NCI-H774 (cell line): ENCODE data around the gene TWNK.
A peak's percentile ranks its signal among the peaks of the same experiment; 100 is the strongest.

ENCODE experiments used
- DNase-seq: peaks from one replicate; lab custom pipeline; 2025; lab: John Stamatoyannopoulos, UW

The TWNK gene

DNA sequence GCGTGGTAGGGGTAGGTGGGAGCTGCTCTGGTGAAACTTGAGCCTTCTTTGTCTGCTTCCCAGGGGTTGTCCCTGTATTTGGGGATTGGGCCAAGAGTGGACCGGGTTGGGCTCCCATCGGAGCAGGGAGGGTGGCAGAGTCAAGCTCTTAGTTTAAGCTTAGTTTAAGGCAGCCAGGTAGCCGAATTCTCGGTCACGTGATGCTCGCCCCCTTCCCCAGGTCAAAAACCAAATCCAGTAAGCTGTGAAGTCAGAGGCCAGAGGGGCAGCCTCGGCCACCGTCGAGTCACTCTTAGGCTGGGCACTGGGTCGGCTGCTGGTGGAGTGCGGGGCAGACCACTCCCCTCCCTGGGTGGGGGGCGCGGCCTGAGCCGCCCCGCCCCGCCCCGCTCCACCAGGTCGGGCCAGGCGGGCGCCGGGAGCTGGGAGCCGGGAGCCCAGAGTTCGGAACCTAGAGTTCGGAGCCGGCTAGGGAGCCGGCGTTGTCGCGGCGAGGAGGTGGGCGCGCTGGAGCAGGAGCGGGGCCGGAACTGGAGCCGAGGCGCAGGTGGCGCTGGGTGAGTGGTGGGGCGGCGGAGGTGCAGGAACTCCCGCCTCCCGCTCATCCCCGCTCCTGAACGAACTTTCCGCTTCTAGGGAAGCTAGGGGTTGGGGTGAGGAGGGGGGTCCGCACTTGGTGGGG, 9.5 kb downstream of the TWNK start:
- peak; percentile 4 for DNase-seq

GRCh38 chr10:100997360-100998182, 10.2 kb downstream of the TWNK start:
- DNase-seq, result peak; percentile 23

DNA sequence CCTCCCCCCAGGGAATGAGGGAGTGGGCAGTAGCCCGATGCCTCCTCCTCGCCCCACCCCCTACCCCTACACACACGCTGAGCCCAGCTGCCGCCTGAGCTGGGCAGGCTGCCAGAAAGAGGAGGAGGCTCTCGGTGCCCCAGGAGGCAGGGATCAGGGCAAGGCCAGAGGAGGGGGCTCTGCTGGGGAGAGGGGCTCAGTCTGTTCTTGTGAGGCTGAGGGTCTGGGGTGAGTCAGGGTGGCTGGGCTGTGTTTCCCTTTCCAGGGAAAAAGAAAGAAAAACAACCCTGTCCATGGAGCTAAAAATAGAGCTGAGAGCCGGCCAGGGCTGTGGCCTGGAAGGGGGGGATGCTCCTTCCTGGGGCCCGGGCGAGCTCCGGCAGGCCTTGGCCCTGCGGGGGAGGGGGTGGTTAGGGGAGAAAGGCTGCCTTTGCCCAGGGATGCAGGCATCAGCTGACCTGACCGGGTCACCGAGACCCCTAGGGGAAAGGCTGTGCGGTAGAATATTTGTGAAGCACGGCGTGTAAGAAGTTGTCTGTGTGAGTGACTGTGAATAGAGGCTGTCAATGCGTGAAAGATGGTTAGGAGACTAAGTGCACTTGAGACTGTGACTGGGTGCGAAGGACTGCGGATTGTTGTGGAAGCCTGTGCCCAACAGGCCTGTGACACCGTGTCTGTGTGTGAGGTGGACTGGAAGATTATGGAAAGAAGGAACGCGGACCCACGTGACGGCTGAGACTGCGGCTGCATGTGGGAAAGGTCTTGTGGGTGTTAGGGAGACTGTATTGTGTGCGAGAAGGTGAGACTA, 11.0 kb downstream of the TWNK start:
- DNase-seq, result peak; percentile 52

GRCh38 chr10:100998991-100999741, 11.8 kb downstream of the TWNK start:
- peak; percentile 12 for DNase-seq

GRCh38 chr10:100999742-101000126, 12.4 kb downstream of the TWNK start, which contains the start of gene LZTS2:
LZTS2 (plus strand) TSS chr10:100999808; CDS start chr10:101002539, 2,731 bp downstream.
- DNase-seq, result no peak

- DNase-seq, result no peak
These were observed 13.0 kb downstream of the TWNK start for GRCh38 chr10:101000127-101000914.

DNA sequence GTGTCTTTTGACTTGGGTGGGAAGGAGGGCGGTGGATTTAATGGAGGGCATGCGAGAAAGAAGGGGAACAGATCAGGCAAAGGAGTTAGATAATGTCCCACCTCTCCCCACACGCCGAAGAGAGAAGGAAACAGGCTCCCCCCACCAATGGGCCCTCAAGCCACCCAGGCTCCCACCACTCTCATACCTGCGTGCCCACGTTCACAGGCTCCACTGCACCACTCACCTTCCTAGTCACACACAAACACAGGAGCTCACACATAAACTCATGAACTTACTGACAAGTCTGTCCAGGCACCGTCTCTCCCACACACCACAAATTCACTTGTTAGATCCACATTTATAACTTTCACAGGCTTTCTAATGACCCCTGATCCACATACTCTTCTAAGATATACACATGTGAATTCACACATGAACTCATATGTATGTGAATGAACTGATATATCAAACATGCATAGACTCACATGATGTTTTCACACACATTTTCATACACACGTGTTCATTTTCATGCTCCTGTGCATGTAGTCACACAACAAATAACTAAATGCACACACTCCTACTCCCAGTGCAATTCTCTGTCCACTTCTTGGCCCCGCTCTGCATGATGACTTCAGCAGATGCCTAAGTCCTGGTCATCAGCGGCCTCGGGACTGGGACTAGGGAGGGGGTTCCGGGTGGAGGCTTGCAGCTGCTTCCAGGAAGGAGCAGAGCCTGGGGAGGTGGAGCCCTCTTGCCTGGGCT, 13.7 kb downstream of the TWNK start:
- no peak for DNase-seq

GRCh38 chr10:101001659-101002035, 14.3 kb downstream of the TWNK start:
- DNase-seq, result no peak

DNA sequence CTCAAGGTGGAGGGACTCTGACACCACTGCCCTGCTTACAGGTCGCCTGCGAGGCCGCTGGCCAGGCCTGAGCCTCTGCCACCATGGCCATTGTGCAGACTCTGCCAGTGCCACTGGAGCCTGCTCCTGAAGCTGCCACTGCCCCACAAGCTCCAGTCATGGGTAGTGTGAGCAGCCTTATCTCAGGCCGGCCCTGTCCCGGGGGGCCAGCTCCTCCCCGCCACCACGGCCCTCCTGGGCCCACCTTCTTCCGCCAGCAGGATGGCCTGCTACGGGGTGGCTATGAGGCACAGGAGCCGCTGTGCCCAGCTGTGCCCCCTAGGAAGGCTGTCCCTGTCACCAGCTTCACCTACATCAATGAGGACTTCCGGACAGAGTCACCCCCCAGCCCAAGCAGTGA, 15.1 kb downstream of the TWNK start:
- DNase-seq, result no peak

DNA sequence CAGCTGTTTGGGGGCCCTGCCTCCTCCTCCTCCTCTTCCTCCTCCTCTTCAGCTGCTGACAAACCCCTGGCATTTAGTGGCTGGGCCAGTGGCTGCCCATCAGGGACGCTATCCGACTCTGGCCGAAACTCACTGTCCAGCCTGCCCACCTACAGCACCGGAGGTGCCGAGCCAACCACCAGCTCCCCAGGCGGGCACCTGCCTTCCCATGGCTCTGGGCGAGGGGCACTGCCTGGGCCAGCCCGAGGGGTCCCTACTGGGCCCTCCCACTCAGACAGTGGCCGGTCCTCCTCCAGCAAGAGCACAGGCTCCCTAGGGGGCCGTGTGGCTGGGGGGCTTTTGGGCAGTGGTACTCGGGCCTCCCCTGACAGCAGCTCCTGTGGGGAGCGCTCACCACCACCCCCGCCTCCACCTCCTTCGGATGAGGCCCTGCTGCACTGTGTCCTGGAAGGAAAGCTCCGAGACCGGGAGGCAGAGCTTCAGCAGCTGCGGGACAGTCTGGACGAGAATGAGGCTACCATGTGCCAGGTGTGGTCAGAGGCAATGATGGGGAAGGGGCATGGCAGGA, 16.4 kb downstream of the TWNK start:
- no peak for DNase-seq

DNA sequence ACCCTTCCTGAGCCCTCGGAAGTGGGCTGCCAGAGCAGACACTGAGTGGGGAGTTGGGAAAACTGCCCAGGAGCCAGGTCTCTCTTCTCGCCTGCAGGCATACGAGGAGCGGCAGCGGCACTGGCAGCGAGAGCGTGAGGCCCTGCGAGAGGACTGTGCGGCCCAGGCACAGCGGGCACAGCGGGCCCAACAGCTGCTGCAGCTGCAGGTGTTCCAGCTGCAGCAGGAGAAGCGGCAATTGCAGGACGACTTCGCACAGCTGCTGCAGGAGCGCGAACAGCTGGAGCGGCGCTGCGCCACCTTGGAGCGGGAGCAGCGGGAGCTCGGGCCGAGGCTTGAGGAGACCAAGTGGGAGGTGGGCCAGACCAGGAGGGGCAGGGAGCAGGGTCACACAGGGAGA, 18.0 kb downstream of the TWNK start:
- no peak for DNase-seq

GRCh38 chr10:101005869-101006567, 18.7 kb downstream of the TWNK start:
- no peak for DNase-seq

DNA sequence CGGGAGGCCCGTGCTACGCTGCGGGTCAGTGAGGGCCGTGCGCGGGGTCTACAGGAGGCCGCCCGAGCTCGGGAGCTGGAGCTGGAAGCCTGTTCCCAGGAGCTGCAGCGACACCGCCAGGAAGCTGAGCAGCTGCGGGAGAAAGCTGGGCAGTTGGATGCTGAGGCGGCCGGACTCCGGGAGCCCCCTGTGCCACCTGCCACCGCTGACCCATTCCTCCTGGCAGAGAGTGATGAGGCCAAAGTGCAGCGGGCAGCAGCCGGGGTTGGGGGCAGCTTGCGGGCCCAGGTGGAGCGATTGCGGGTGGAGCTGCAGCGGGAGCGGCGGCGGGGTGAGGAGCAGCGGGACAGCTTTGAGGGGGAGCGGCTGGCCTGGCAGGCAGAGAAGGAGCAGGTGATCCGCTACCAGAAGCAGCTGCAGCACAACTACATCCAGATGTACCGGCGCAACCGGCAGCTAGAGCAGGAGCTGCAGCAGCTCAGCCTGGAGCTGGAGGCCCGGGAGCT, 19.3 kb downstream of the TWNK start:
- DNase-seq, result no peak

- no peak for DNase-seq
These were observed 19.9 kb downstream of the TWNK start for GRCh38 chr10:101007099-101007711.

- DNase-seq, result no peak
These were observed 20.8 kb downstream of the TWNK start for GRCh38 chr10:101007915-101008822.

DNA sequence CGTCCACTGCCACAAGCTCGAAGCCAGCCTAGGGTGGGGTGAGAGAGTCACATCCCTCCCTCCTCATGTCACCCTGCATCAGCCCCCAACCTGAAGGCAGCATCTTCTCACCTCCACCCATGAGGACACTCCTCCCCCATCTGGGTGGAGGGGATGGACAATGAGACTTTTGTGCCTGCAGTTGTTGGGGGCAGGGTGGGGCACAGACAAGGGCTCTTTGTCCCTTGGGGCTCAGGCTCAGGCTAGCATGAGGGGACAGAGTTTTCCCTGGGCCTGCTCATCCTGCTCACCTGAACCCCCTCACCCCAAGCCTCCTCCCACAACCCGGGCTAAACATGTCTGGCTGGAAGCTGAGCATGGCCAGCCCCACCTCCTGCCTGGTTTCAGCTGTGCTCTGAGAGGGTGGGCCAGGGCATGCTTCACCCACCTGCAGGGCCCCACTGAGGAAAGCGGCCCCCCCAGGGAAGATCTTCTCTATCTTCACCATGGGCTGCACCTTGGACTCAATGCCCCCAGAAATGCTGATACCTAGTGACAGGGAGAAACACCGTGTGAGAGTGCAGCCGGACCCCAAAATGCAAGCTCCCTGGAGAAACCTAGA, 21.6 kb downstream of the TWNK start:
- no peak for DNase-seq

- no peak for DNase-seq
These were observed 23.0 kb downstream of the TWNK start for GRCh38 chr10:101010329-101010728.
